GM23248 (cell line): ENCODE measurements around the gene PAQR5. TPM values are rescaled to one million over a fixed set of nuclear protein-coding genes. Genes with fewer than 3 reads are reported as not detected.

Source experiments
- DNase-seq: peaks from one replicate; pipeline ENCODE4 v3.0.0-alpha.2; 2015
- H2AFZ ChIP-seq: fragments of 200-600 bp; sonication (generic); 2 replicates; pipeline ENCODE4 v1.6.1; 2016; ENCODE audit warnings: antibody characterized with exemption
- H3F3A ChIP-seq: fragments of 200-600 bp; sonication (generic); 2 replicates; pipeline ENCODE4 v1.6.1; 2016; ENCODE audit warnings: mild to moderate bottlenecking, antibody characterized with exemption, mixed run types; ENCODE audit not compliant: insufficient read depth
- H3K27ac ChIP-seq: fragments of 200-600 bp; sonication (generic); 2 replicates; pipeline ENCODE4 v1.5.1; 2016; ENCODE audit warnings: mild to moderate bottlenecking
- H3K27me3 ChIP-seq: fragments of 200-600 bp; sonication (generic); replicated peaks from 2 replicates; pipeline ENCODE4 v1.6.1; 2016; ENCODE audit warnings: mild to moderate bottlenecking; ENCODE audit not compliant: insufficient read depth
- H3K36me3 ChIP-seq: fragments of 200-600 bp; sonication (generic); 2 replicates; pipeline ENCODE4 v1.6.1; 2016; ENCODE audit warnings: low read depth, mild to moderate bottlenecking
- H3K4me1 ChIP-seq: fragments of 200-600 bp; sonication (generic); 2 replicates; pipeline ENCODE4 v1.6.1; 2016; ENCODE audit warnings: mild to moderate bottlenecking; ENCODE audit not compliant: insufficient read depth
- H3K4me2 ChIP-seq: fragments of 200-600 bp; sonication (generic); one replicate; pipeline ENCODE4 v1.6.1; 2016; ENCODE audit warnings: mild to moderate bottlenecking; ENCODE audit not compliant: unreplicated experiment
- H3K4me3 ChIP-seq: fragments of 200-600 bp; sonication (generic); 2 replicates; pipeline ENCODE4 v1.5.1; 2016; ENCODE audit warnings: mild to moderate bottlenecking
- H3K79me2 ChIP-seq: fragments of 200-600 bp; sonication (generic); 2 replicates; pipeline ENCODE4 v1.6.1; 2016; ENCODE audit warnings: mild to moderate bottlenecking; ENCODE audit not compliant: insufficient read depth
- H3K9ac ChIP-seq: fragments of 200-600 bp; sonication (generic); 2 replicates; pipeline ENCODE4 v1.6.1; 2016; ENCODE audit warnings: mild to moderate bottlenecking
- H3K9me2 ChIP-seq: fragments of 200-600 bp; sonication (generic); 2 replicates; pipeline ENCODE4 v1.6.1; 2016; ENCODE audit warnings: mixed run types, mild to moderate bottlenecking, moderate library complexity; ENCODE audit not compliant: insufficient read depth
- H3K9me3 ChIP-seq: fragments of 200-600 bp; sonication (generic); one replicate; pipeline ENCODE4 v1.6.1; 2017; ENCODE audit warnings: low read depth
- H4K20me1 ChIP-seq: fragments of 200-600 bp; sonication (generic); 2 replicates; pipeline ENCODE4 v1.6.0; 2016; ENCODE audit not compliant: insufficient read depth
- EZH2 ChIP-seq: fragments of 200-600 bp; sonication (generic); IDR thresholded peaks from 2 replicates; pipeline ENCODE4 v1.6.1; 2018; ENCODE audit warnings: antibody characterized with exemption, mild to moderate bottlenecking; ENCODE audit not compliant: insufficient read depth, poor library complexity, severe bottlenecking
- EZH2phosphoT487 ChIP-seq: fragments of 200-600 bp; sonication (generic); IDR thresholded peaks from 2 replicates; pipeline ENCODE4 v1.6.1; 2018; ENCODE audit warnings: antibody characterized with exemption, moderate library complexity, mild to moderate bottlenecking, low read depth; ENCODE audit not compliant: insufficient read depth
- WGBS, 2 experiments: methylation state at CpG; one replicate each; pipeline ENCODE4 v1.1.6; 2015 to 2017; ENCODE audit warnings: low lambda C conversion rate in 2 of 2, low coverage in 1 of 2; ENCODE audit errors: missing lambda C conversion rate in 2 of 2; 5-methylcytosine and 5-hydroxymethylcytosine counted together
- in situ Hi-C: fragments of 300-500 bp; cut with MboI; formaldehyde crosslinking; loops from 2 replicates; pipeline ENCODE4 v1.15.0; 2020
- polyA plus RNA-seq: library from polyadenylated mRNA; unstranded; fragments of >200 nt; fragmentation: Nextera tagmentation; extraction: Ambion mirVana; gene quantifications from 2 replicates; pipeline ENCODE4 v1.2.1, GENCODE V29; 2016
- total RNA-seq: library from RNA; depleted of rRNA; stranded (reverse); fragments of >200 nt; shearing (Covaris generic); gene quantifications from 2 replicates; pipeline ENCODE4 v1.2.3, GENCODE V29; 2014

Gene PAQR5
- total and polyA plus RNA-seq, 2 experiments from 2014 or later = 3.8 to 5.7 TPM

- no peaks in the 10 kb centered on the region for H3K27me3 ChIP-seq
- no peak overlapping the region for H3K4me2 ChIP-seq
- DNase-seq = no peak
- H2AFZ ChIP-seq = peak overlapping the region; percentile 99
- peaks cover 21% of the 10 kb centered on the region for H3K4me1 ChIP-seq
- no peak overlapping the region for H3K27ac ChIP-seq
- WGBS, 2 experiments = 96 to 97% methylated on average over 12 of the region's 12 CpGs
- in situ Hi-C loops = no loop called here
- H3K79me2 ChIP-seq = peaks cover 35% of the 10 kb centered on the region
- peaks cover 18% of the 10 kb centered on the region; the same call in 1 of the 2 replicates for H4K20me1 ChIP-seq
- H3K9me2 ChIP-seq = no peaks in the 10 kb centered on the region
- H3F3A ChIP-seq = peaks cover 44% of the 10 kb centered on the region
- H3K9me3 ChIP-seq = no peaks in the 10 kb centered on the region
- no peak for TF ChIP-seq EZH2phosphoT487
- TF ChIP-seq EZH2 = no peak
- H3K36me3 ChIP-seq = peaks cover 35% of the 10 kb centered on the region
- H3K9ac ChIP-seq = no peak overlapping the region
- H3K4me3 ChIP-seq = no peak overlapping the region
Observed at GRCh38 chr15:69450968-69451695, 152.4 kb downstream of the PAQR5 start.

- H3K9me3 ChIP-seq = no peaks in the 10 kb centered on the region
- TF ChIP-seq EZH2phosphoT487 = no peak
- no peak for TF ChIP-seq EZH2
- peak overlapping the region; percentile 95 for H3K4me3 ChIP-seq
- peak overlapping the region; percentile 96 for H3K4me2 ChIP-seq
- H3K4me1 ChIP-seq = peaks cover 21% of the 10 kb centered on the region
- in situ Hi-C loops = no loop called here
- peaks cover 54% of the 10 kb centered on the region for H3F3A ChIP-seq
- peaks cover 40% of the 10 kb centered on the region for H3K79me2 ChIP-seq
- H3K36me3 ChIP-seq = peaks cover 44% of the 10 kb centered on the region
- H2AFZ ChIP-seq = peak overlapping the region; percentile 99
- WGBS, 2 experiments = 28 to 34% methylated on average over 32 of the region's 32 CpGs
- peak overlapping the region; percentile 87 for H3K27ac ChIP-seq
- H4K20me1 ChIP-seq = peaks cover 18% of the 10 kb centered on the region; the same call in 1 of the 2 replicates
- H3K9me2 ChIP-seq = no peaks in the 10 kb centered on the region
- DNase-seq = peak; percentile 66
- no peaks in the 10 kb centered on the region for H3K27me3 ChIP-seq
- peak overlapping the region; percentile 96 for H3K9ac ChIP-seq
Observed at GRCh38 chr15:69451951-69452691, 153.4 kb downstream of the PAQR5 start.

- Histone ChIP-seq H3K36me3 (peaks cover 42% of the 10 kb centered on the region), H3K9me2 (no peaks in the 10 kb centered on the region), H2AFZ (peak within 1 kb of the TSS; percentile 99), H3K79me2 (peaks cover 40% of the 10 kb centered on the region), H3K27me3 (no peaks in the 10 kb centered on the region), H3F3A (peaks cover 61% of the 10 kb centered on the region), H3K27ac (peak within 1 kb of the TSS; percentile 87), H3K4me2 (peak within 1 kb of the TSS; percentile 96), H3K4me1 (peaks cover 21% of the 10 kb centered on the region), H3K9me3 (no peaks in the 10 kb centered on the region), H3K4me3 (peak within 1 kb of the TSS; percentile 95), H4K20me1 (peaks cover 18% of the 10 kb centered on the region; the same call in 1 of the 2 replicates), H3K9ac (peak within 1 kb of the TSS; percentile 96)
- in situ Hi-C loops = no loop called here
- TF ChIP-seq EZH2 (no peak), EZH2phosphoT487 (no peak)
- DNase-seq = peak; percentile 98
- WGBS, 2 experiments = 1% methylated on average over 65 to 71 of the region's 77 CpGs
Observed at GRCh38 chr15:69452692-69453521, 154.2 kb downstream of the PAQR5 start, which contains the start of gene RPLP1. RPLP1 (plus strand) TSS chr15:69452818; CDS start chr15:69452949, 131 bp downstream.

- DNase-seq = no peak
- no peaks in the 10 kb centered on the region for H3K27me3 ChIP-seq
Observed at GRCh38 chr15:69454953-69455352, 156.2 kb downstream of the PAQR5 start.

More at GRCh38 chr15:69454953-69455352, 156.2 kb downstream of the PAQR5 start:
- peaks cover 21% of the 10 kb centered on the region for H3K4me1 ChIP-seq
- H4K20me1 ChIP-seq = peaks cover 18% of the 10 kb centered on the region; the same call in 1 of the 2 replicates
- in situ Hi-C loops = no loop called here
- H3K9me3 ChIP-seq = no peaks in the 10 kb centered on the region
- peak overlapping the region; percentile 96; the same call in 1 of the 2 replicates for H3K9ac ChIP-seq
- no peak overlapping the region for H2AFZ ChIP-seq
- H3K4me2 ChIP-seq = peak overlapping the region; percentile 96
- H3K4me3 ChIP-seq = peak overlapping the region; percentile 95
- H3K27ac ChIP-seq = no peak overlapping the region
- peaks cover 38% of the 10 kb centered on the region for H3K36me3 ChIP-seq
- H3F3A ChIP-seq = peaks cover 77% of the 10 kb centered on the region
- H3K9me2 ChIP-seq = no peaks in the 10 kb centered on the region
- TF ChIP-seq EZH2phosphoT487 (no peak), EZH2 (no peak)
- WGBS, 2 experiments = 54 to 61% methylated on average over 5 of the region's 5 CpGs
- H3K79me2 ChIP-seq = peaks cover 40% of the 10 kb centered on the region
